GM21390 (cell line): Measurements from ENCODE around the gene PIK3CD.
"Not testable (repeated sequence)": the region's sequence is repeated elsewhere in the genome, so short reads cannot be mapped to it uniquely, and the experiment has no call there.

ENCODE experiments used
- ATAC-seq: cut with Tn5 transposase; IDR thresholded peaks from one replicate; pipeline ENCODE4 v1.9.1; 2021; ENCODE audit not compliant: unreplicated experiment

Gene PIK3CD

GRCh38 chr1:9654051-9654833 is 2.7 kb downstream of the PIK3CD start:
- ATAC-seq: no peak

- ATAC-seq: no peak
These were observed 3.5 kb downstream of the PIK3CD start for GRCh38 chr1:9654834-9655723.

GRCh38 chr1:9655836-9656235 is 4.3 kb downstream of the PIK3CD start:
- no peak for ATAC-seq

- no peak for ATAC-seq
These were observed 6.0 kb downstream of the PIK3CD start for GRCh38 chr1:9657521-9658032.

- ATAC-seq: no peak
These were observed 6.7 kb downstream of the PIK3CD start for GRCh38 chr1:9658199-9658598.

DNA sequence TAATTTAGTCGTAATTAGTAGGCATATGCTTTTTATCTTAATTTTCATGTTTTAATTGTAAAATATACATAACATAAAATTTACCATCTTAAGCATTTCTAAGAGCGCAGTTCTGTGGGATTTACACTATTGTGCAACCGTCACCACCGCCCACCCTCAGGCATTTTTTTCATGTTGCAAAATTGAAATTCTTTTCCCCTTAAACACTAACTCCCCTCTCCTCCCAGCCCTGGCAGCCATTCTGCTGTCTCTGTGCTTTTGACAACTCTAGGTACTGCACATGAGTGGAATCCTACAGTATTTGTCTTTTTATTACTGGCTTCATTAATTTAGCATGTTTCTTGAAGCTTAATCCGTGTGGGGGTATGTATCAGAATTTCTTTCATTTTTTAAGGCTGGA is 7.8 kb downstream of the PIK3CD start:
- ATAC-seq: no peak

GRCh38 chr1:9663257-9663656 is 11.7 kb downstream of the PIK3CD start:
- ATAC-seq: no peak

- no peak for ATAC-seq
These were observed 13.7 kb downstream of the PIK3CD start for GRCh38 chr1:9665193-9665592.

DNA sequence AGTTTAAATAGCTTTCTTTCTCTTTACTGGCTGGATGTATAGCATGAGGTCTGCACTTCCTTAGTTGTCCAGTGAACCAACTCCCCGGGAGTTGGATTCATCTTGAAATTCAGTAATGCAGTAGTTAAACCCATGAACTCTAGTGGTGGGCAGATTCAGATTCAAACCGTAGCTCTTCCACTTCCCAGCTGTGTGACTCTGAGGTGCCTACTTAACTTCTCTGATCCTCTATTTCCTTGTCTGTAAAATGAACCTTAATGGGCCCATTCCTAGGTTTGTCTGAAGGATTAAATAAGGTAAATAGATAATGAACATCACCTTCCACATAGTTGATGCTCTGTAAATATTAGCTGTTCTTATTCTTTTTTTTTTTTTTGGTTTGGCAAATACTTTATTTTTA is 16.5 kb downstream of the PIK3CD start:
- no peak for ATAC-seq

DNA sequence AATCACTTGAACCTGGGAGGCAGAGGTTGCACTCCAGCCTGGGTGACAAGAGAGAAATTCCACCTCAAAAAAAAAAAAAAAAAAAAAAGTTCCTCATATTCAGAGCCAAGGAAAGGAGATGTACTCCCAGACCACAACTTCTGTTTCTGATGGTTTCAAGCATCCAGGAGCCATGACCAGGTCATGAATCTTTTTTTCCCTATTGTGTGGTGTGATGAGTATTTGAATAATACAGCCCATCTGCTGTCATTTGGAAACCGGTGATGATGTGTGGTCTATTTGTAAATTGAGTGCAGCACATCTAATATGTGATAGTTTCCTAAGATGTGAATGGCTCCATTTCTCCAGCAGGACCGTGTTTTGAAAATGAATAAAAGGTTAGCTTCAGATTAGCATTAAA is 18.6 kb downstream of the PIK3CD start:
- no peak for ATAC-seq

GRCh38 chr1:9671377-9672140 is 20.0 kb downstream of the PIK3CD start:
- no peak for ATAC-seq

- ATAC-seq: no peak
These were observed 20.9 kb downstream of the PIK3CD start for GRCh38 chr1:9672444-9672843.

GRCh38 chr1:9675393-9675792 is 23.9 kb downstream of the PIK3CD start:
- no peak for ATAC-seq

GRCh38 chr1:9676128-9676527 is 24.6 kb downstream of the PIK3CD start:
- not testable (repeated sequence) for ATAC-seq

- no peak for ATAC-seq
These were observed 25.4 kb downstream of the PIK3CD start for GRCh38 chr1:9676815-9677393.

DNA sequence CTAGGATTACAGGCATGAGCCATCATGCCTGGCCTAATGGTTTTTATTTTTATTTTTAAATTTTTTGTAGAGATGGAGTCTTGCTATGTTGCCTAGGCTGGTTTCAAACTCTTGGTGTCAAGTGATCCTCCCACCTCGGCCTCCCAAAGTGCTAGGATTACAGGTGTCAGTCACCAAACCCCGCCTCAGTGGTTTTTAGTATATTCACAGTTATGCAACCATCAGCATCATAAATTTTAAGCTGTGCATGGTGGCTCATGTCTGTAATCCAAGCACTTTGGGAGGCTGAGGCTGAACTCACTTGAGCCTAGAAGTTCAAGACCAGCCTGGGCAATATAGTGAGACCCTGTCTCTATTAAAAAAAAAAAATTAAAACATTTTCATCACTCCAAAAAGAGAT is 28.6 kb downstream of the PIK3CD start:
- ATAC-seq: no peak

DNA sequence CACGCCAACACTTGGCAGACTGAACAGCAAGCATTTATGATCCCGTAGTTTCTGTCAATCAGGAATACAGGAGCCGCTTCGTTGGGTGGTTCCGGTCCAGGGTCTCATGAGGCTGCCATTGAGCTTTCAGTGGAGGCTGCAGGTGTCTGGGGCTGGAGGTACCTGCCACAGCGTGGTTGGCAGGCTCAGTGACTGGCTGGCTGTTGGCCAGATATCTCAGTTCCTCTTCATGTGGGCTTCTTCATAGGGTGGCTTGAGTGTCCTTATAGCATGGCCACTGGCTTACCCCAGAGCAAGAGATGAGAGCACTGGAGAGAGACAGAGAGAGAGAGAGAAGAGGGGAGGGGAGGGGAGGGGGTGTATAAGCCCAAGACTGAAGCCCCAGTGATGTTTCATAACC is 29.3 kb downstream of the PIK3CD start:
- ATAC-seq: no peak

DNA sequence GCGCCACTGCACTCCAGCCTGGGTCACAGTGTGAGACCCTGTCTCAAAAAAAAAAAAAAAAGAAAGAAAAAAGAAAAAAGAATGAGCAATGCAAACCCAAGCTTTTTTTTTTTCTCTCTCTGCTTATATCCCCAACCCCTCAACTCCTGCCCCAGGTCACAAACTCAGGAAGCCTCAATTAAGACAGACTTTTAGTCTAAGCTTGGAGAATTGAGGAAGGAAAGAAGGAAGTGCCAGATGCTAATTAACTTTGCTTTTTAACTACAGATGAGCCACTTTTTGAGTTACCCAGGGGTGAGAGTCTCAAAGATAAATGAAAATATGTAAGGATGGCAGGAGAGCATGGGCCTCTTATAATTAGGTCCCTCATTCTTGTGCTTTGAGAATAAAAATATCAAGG is 33.3 kb downstream of the PIK3CD start:
- ATAC-seq: no peak

GRCh38 chr1:9687120-9687873 is 35.8 kb downstream of the PIK3CD start:
- peak; percentile 48 for ATAC-seq
